GM12892 (cell line): ENCODE results near the gene PHEX.

Source experiments
- POLR2A ChIP-seq: IDR thresholded peaks from 2 replicates; pipeline ENCODE4 v1.6.1; 2011; ENCODE audit warnings: low read depth, low read length, control low read depth
- POLR2AphosphoS5 ChIP-seq: IDR thresholded peaks from 2 replicates; pipeline ENCODE4 v1.6.1; 2011; ENCODE audit warnings: low read depth, low read length, control low read depth
- TAF1 ChIP-seq: IDR thresholded peaks from 2 replicates; pipeline ENCODE4 v1.6.1; 2011; ENCODE audit warnings: low read depth, mild to moderate bottlenecking, control low read depth, low read length, borderline replicate concordance

GRCh38 chrX:21998037-21998436 is 34.1 kb upstream of the PHEX start:
- TF ChIP-seq POLR2A (no peak), POLR2AphosphoS5 (no peak), TAF1 (no peak)
